Stimulated activated CD8-positive, alpha-beta memory T cell treated with anti-CD3 and anti-CD28 coated beads, Interleukin-4, amount 100 ng/mL, for 48 hours (primary cell): ENCODE results near the gene YY1.
A peak's percentile ranks its signal among the peaks of the same experiment; 100 is the strongest.
"Not testable (repeated sequence)": the region's sequence is repeated elsewhere in the genome, so short reads cannot be mapped to it uniquely, and the experiment has no call there.

ENCODE experiments used
- DNase-seq: peaks from one replicate; pipeline ENCODE4 v3.0.0-alpha.2; 2020

Gene YY1

GRCh38 chr14:100297320-100298300 lies 58.7 kb downstream of the YY1 start:
- no peak for DNase-seq

GRCh38 chr14:100298551-100299237 lies 59.8 kb downstream of the YY1 start:
- DNase-seq: no peak

- no peak for DNase-seq
Observed at GRCh38 chr14:100299238-100299560, 60.3 kb downstream of the YY1 start.

DNA sequence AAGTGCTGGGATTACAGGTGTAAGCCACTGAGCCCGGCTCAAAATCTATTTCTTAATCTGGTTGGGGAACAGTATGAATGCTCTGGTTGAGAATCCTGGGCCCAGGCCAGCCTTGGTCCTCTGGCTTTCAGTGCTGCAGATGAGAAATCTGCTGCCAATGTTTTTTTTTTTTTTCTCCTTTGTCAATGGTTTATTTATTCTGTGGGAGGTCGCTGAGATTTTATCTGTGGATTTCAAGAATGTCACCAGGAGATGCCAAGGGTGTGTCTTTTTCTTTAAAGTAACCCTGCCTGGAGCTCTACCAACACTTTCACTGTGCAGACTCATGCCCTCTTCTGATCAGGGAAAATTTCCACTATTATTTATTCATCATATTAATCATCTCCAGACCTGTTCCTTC lies 63.7 kb downstream of the YY1 start:
- DNase-seq: no peak

GRCh38 chr14:100303179-100303578 lies 64.2 kb downstream of the YY1 start:
- no peak for DNase-seq

GRCh38 chr14:100303925-100304324 lies 65.0 kb downstream of the YY1 start:
- no peak for DNase-seq

DNA sequence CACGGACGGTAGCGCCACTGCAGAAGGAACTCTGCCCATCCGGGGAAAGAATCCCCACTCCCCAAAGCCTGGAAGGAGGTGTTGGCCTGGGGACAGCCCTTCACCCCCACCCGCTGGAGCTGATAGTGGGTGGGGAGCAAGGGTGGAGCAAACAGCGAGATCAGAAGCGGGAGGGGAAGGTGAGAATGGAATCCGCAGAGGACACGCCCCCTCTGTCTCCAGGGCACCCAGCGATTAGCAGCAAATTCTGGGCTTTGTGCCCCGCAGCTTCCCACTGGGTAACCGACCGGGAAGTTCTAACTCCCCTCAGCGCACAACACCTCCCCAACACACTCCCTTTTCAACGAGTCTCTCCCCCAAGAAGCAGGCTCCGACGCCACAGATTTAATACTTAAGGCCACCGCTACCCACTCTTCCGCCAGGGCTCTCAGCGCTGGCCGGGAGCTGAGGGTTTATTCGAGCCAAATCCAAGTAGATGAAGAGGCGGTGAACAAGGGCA lies 65.9 kb downstream of the YY1 start:
- no peak for DNase-seq

DNA sequence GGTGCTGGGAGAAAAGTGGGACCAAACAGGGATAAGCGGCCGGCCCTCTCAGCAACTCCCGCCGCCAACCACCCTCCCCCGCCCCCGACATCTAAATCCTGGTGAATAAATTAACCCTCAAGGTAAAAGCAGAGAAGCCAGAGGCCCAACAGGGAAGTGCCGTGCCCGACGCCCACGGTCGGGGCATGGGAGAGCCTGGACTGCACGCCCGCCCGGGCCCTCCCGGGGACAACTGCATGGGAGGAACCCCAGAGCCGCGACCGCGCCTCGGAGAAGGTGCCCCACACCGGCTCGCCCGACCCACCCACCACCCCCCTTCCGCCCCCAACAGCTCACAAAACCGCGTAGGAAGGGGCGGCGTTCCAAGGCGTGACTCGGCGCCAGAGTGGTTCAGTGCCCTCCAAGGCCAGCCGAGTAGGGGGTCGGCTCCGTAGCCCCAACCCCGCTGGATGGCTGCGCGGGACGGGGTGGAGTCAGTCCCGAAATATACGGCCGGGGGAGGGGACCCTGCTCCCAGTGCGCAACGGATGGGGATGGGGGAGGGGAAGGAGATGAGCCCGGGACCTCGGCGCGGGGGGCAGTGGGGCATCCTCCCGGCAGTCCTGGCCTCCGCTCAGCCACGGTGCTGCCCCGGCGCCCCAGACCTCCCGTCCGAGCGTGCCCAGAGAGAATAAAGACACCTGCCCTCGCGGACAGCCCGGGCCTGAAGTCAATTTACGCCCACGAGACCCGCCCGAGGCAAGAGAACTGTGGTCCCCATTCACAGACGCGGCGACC lies 66.6 kb downstream of the YY1 start:
- DNase-seq: peak; percentile 64

DNA sequence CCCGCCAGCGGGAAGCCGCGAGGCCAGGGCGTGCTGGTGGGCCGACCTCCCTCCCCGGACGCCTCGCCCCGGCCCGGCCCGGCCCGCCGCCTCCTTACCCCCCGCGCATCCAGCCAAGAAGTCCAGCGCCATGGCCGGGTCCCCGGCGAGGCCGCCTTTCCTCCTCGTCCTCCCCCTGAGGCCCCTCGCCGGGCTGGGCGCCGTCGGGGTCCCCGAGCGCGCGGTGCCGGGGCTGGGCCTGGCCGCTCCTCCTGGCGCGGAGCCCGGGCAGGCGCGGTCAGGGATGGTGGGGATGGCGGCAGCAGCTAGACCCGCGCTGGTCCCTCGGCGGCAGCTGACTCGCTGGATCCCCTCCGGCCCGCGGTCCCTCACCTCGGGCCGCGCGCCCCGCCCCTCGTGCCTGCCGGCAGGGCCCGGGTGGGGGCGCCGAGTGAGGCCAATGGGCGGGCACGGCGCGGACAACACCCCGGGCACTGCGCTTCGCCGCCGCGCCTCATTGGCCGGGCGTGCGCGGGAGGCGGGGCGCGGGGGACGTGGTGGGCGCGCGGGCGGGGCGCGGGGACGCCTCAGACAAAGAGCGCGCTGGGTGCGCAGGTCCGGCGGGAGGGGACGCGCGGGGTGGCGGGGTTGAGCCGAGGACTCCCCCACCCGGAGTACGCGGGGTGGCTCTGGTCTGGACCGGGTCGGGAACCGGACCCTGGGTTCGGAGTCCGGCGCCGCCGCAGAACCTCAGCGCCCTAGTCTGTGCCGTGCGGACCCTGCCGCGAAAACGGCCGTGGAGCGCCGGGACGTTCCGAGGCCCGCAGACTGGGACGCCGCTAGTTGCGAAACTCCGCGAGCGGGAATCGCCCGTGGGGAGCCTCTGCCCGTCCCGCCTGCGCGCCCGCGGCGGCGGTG lies 67.4 kb downstream of the YY1 start, which contains the start of gene SLC25A29:
Gene SLC25A29, minus strand, starts transcription at position 344 of the 897 bp plus-strand sequence. Its CDS starts 212 bp downstream, at position 132.
- peak; percentile 86 for DNase-seq

DNA sequence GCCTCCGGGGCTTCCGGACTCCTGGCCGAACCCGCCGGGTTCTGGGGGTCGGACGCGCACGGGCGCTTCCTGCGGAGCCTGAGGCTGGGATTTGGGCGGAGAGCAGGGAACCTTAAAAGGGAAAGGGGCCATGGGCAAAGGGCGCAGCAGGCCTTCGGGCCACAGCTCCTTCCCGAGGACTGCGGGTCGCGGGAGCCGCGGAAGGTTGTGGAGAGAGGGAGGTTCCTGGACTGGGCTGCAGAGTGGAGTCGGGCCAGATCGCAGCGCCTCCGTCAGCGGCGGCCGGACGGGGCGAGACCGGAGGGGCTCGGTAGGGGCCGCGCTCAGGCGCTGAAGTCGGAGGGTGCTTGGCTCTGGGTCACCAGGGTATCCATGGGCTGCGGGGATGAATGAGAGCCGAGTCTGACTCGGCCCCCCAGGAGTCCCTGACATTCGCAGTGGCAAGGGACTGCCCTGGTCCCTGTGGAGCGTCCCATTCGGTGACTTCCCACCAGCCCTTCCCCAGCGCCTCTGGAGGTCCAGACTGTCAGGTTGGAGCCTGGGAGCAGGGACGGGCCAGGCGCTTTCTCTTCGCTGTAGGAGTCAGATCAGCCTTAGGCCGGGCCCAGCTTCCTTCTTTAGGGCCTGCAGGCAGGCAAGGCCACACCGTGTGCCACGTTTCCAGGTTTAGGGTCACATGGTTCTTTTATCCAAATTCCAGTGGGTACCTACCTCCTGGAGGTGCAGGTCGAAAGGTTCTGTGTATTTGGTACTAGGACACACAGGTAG lies 68.2 kb downstream of the YY1 start:
- DNase-seq: no peak

GRCh38 chr14:100307766-100308426 lies 69.0 kb downstream of the YY1 start:
- DNase-seq: no peak

DNA sequence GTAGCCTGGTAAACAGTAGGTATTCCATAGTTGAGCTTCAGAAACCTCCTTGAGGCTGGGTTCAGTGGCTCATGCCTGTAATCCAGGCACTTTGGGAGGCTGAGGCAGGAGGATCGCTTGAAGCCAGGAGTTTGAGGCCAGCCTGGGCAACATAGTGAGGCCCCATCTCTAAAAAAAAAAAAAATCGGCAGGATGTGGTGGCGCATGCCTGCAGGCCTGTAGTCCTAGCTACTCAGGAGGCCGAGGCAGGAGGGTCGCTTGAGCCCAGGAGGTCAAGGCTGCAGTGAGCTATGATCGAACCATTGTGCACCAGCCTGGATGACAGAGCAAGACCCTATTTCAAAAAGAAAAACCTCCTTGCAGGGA lies 69.5 kb downstream of the YY1 start:
- DNase-seq: not testable (repeated sequence)

DNA sequence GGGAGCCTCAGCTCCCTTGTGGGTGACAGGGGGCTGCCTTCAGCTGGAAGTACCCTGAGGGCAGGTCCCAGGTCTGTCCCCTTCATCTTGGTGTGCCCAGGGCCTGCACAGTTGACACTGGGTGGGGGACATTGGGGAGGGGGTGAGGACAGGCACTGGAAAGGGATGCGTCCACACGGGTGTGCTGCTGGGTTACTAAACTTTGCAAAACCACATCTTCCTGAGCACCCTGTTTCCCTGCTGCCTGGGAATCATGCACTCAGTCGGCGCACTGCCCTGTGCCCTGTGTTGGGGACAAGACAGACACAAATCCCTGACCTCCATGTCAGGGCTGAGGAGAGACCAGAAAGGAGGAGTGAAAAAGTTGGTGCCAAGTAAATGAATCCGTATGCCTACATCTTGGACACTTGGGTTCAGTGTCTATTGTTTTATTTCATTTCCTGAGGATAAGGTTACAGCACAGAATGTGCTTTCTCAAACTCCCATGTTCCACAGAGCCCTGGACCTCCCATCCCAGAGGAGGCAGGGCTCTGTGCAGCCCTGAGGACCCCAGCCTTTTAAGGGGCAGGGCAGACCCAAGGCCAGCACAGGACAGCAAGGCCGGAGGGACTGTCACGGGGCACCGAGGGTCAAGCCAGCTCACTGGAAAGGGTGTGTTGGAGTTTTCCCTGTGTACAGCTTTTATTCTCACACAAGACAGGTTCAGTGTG lies 70.2 kb downstream of the YY1 start:
- no peak for DNase-seq

DNA sequence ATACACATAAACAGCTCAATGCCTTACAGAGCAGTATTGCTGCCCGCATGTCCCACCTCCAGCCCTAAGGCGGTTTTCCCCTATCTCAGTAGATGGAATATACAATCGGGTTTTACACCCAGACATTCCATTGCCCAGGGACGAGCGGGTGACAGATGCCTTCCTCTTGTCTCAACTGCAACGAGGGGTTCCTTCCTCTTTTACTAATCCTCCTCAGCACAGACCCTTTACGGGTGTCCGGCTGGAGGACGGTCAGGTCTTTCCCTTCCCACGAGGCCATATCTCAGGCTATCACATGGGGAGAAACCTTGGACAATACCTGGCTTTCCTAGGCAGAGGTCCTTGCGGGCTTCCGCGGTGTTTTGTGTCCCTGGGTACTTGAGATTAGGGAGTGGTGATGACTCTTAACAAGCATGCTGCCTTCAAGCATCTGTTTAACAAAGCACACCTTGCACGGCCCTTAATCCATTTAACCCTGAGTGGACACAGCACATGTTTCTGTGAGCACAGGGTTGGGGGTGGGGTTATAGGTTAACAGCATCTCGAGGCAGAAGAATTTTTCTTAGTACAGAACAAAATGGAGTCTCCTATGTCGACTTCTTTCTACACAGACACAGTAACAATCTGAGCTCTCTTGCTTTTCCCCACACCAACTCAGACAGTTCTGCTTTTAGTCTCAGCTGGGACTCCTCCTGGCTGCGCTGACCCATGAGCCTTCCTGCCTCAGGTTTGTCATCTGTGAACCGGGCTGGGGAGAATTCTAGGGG lies 73.3 kb downstream of the YY1 start:
- DNase-seq: not testable (repeated sequence)

DNA sequence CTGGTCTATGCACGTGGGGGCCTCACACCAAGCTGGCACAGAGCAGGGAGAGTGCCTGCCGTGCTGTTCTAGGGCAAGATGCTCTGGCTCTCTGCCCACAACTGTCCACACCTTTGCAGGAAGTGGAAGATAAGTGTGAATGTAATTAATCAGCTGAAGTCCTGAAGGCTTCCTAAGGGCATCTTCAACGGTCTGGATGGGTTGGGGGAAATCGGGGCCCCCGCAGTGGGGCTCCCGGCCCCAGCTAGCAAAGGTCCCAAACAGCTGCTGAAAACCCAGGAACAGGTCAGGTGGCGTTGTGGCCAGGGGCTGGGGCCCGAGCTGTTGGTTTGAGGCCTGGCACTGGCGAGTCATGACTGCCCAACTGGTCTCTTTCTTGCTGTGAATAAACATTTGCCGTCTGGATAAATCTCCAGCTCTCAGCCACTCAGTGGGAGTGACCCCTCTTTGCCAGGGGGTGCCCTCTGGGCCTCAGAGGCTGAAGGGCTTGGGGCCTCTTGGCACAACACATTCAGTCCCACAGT lies 74.0 kb downstream of the YY1 start:
- DNase-seq: no peak

- DNase-seq: no peak
Observed at GRCh38 chr14:100313464-100314230, 74.7 kb downstream of the YY1 start.

DNA sequence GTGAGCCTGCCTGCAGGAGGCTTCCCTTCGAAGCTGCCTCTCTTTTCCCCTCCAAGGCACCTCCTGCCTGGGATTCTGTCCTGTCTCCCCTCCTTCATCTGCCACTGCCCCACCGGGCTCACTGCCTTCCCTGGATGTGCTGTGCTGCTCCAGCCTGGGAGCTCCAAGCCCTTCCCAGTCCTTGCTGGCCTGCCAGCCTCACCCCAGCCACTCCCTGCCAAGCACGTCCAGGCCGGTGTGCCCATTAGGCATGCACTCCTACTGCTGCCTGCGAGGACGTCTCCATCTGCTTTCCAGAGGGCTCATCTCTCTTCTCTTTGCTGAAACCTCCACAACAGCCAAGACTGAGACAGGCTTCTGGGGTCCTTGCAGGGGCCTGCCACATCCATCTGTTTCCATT lies 75.8 kb downstream of the YY1 start:
- DNase-seq: no peak

DNA sequence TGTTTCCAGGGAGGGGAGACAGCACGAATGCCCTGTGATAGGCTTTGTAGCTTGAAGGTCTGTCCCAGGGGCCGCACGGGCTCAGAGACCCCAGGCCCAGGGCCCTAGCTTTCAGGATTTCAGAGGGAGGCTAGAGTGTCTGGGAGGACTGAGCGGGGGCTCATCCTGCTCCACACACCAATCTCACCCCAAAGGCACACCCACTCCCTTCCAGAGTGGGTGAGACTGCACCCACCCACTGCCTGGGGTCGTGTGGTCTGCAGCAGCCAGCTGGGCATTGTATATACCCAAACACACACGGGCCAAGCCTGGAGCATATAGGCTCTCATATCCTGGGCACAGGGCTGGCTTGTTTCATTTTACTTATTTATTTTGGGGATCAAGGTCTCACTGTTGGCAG lies 78.4 kb downstream of the YY1 start:
- no peak for DNase-seq
